H1 (cell line): ENCODE results near the gene FGF21.

Experiments
- EZH2 ChIP-seq: fragments of 200-600 bp; sonication (generic); IDR thresholded peaks from 2 replicates; pipeline ENCODE4 v1.7.1; 2012; ENCODE audit warnings: low read depth, mild to moderate bottlenecking, moderate library complexity, low read length, inconsistent platforms; ENCODE audit not compliant: severe bottlenecking
- TF ChIP-seq, protein P1 (sequence below): IDR thresholded peaks from 2 replicates; pipeline ENCODE4 v1.6.1; 2012; ENCODE audit warnings: inconsistent platforms
- TF ChIP-seq, protein P2 (sequence below), 3 experiments: IDR thresholded peaks; 1 replicate in 2 of 3; 2 replicates in 1 of 3; pipeline versions ENCODE4 v1.5.1 to v1.6.1; 2011; ENCODE audit warnings: low read length in 3 of 3, mild to moderate bottlenecking in 3 of 3, inconsistent platforms in 2 of 3, low read depth in 1 of 3, moderate library complexity in 1 of 3; ENCODE audit not compliant: insufficient read depth in 1 of 3; ENCODE audit errors: control extremely low read depth in 1 of 3

- TF ChIP-seq, protein P1, sequence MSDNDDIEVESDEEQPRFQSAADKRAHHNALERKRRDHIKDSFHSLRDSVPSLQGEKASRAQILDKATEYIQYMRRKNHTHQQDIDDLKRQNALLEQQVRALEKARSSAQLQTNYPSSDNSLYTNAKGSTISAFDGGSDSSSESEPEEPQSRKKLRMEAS, result no peak
- TF ChIP-seq, protein P2, sequence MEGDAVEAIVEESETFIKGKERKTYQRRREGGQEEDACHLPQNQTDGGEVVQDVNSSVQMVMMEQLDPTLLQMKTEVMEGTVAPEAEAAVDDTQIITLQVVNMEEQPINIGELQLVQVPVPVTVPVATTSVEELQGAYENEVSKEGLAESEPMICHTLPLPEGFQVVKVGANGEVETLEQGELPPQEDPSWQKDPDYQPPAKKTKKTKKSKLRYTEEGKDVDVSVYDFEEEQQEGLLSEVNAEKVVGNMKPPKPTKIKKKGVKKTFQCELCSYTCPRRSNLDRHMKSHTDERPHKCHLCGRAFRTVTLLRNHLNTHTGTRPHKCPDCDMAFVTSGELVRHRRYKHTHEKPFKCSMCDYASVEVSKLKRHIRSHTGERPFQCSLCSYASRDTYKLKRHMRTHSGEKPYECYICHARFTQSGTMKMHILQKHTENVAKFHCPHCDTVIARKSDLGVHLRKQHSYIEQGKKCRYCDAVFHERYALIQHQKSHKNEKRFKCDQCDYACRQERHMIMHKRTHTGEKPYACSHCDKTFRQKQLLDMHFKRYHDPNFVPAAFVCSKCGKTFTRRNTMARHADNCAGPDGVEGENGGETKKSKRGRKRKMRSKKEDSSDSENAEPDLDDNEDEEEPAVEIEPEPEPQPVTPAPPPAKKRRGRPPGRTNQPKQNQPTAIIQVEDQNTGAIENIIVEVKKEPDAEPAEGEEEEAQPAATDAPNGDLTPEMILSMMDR (IDR thresholded peaks at IDR 0.05; ENCODE audit: control extremely low read depth in 1 of 3, insufficient read depth in 1 of 3, low read depth in 1 of 3, low read length in 3 of 3), result no peak
- TF ChIP-seq EZH2, result no peak
Observed at GRCh38 chr19:48713864-48714755, 41.2 kb upstream of the FGF21 start.
